ENCODE data around the gene ACAD10.
A peak's percentile ranks its signal among the peaks of the same experiment; 100 is the strongest.
"Not testable (repeated sequence)": the region's sequence is repeated elsewhere in the genome, so short reads cannot be mapped to it uniquely, and the experiment has no call there.

Gene ACAD10

DNA sequence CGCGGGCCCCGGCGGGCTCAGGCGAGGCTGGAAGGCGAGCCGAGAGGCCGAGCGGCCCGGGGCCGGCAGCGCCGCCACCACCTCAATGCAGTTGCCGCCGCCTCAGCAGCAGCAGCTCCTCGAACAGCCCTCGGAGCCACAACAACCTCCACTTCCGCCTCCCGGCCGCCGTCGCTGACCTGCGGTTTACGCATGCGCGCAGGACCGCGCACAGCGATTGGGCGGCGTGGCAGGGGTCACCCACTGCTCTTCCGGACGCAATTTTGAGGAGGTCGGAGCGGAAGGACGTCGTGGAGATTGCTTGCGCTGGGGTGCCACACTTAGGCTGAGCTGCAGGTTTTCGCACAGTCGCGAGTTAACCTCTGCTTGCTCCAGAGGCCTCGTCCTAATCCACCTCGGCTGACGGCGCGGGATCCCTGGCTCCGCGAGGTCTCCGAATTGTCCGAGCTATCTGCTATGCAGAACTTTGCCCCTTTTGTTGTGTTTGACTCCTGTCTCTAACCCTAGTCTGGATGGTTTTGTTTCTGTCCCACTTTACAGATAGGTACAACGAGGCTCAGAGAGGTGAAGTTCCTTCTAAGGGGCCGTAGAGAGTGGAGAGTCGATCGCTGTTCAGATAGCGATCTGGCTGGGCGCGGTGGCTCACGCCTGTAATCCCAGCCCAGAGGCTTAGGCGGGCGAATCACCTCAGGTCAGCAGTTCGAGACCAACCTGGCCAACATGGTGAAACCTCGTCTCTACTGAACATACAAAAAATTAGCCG, at the start of gene ACAD10, which contains the start of gene BRAP:
Gene ACAD10, plus strand, starts transcription at position 243 of the 763 bp plus-strand sequence. CDS start 6,657 bp downstream, outside the sequence.
Gene BRAP, minus strand, starts transcription at position 146 of the 763 bp plus-strand sequence. CDS start 164 bp downstream, outside the sequence.
- peaks cover 28% of the 10 kb centered on the region for H3K36me3 Mint-ChIP-seq (ENCODE audit: low read depth)

DNA sequence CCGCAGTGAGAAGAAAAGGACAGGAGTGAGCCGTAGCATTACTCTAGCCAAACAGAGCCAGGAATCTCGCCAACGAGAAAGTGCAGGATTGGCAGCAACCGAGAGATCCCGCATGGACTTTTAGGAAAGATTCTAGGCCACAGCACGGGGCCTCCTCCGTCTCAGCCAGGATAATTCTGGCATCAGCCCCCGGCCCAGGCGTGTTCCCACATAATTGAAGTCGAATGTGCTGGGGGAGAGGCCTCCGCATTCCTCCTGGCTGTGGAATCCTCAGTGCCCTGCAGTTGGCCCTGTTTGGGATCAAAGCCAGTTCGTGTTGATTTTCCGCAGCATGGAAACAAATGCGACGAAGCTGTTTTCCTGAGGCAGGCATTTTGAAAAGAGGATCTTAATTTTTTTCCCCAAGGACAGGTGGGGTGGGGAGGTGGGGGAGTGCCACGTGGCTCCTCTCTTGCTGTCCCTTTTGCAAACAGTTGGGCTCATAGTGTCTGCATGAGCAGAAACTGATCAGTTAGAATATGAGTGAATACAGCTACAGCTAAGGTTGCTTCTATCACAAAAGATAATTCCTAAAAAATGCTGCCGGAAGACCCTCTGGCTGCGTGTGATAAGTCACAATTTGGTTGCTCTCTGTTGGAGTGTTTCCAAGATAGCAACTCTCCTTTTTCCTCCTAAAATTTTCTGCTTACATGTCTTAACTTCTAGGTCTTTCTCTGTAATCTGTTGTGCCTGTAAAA, 49.5 kb upstream of the ACAD10 start:
- H3K4me3 Mint-ChIP-seq = no peak overlapping the region
- no peaks in the 10 kb centered on the region for H3K9me3 Mint-ChIP-seq
- ATAC-seq (no peak), DNase-seq (no peak)
- H3K27me3 Mint-ChIP-seq = no peaks in the 10 kb centered on the region
- H3K36me3 Mint-ChIP-seq (ENCODE audit: low read depth) = peaks cover 1% of the 10 kb centered on the region
- no peaks in the 10 kb centered on the region for H3K4me1 Mint-ChIP-seq
- no peak overlapping the region for H3K27ac Mint-ChIP-seq

More for the DNA sequence above, at the start of gene ACAD10, which contains the start of gene BRAP:
- ATAC-seq = peak; percentile 97
- peaks cover 2% of the 10 kb centered on the region for H3K27me3 Mint-ChIP-seq
- H3K27ac Mint-ChIP-seq = peak within 1 kb of the TSS; percentile 98
- no peaks in the 10 kb centered on the region for H3K9me3 Mint-ChIP-seq
- H3K4me3 Mint-ChIP-seq = peak within 1 kb of the TSS; percentile 96
- H3K4me1 Mint-ChIP-seq = peaks cover 39% of the 10 kb centered on the region
- DNase-seq = peak; percentile 96

DNA sequence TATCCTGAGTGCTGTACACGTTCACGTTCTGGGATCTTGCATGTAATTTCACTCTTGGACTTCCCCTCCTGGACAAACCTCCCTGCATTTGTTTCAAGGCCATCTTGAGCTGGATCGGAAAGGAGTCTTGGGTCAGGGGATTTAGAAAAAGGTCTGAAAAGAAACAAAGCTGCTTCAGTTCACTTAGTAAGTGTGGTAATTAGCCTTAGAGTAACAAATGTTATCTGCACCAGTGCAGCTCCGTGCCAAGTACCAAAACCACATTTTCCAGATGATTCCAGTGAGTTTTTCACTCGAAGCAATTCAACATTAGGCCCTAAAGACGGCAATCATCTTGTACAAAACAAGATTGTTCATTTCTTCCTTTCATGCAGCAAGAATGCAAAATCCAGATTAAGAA, 47.3 kb upstream of the ACAD10 start:
- Mint-ChIP-seq H3K9me3 (no peaks in the 10 kb centered on the region), H3K4me3 (no peak overlapping the region), H3K27ac (no peak overlapping the region), H3K27me3 (no peaks in the 10 kb centered on the region), H3K36me3 (ENCODE audit: low read depth) (peaks cover 10% of the 10 kb centered on the region), H3K4me1 (no peaks in the 10 kb centered on the region)
- ATAC-seq = no peak
- DNase-seq = no peak

DNA sequence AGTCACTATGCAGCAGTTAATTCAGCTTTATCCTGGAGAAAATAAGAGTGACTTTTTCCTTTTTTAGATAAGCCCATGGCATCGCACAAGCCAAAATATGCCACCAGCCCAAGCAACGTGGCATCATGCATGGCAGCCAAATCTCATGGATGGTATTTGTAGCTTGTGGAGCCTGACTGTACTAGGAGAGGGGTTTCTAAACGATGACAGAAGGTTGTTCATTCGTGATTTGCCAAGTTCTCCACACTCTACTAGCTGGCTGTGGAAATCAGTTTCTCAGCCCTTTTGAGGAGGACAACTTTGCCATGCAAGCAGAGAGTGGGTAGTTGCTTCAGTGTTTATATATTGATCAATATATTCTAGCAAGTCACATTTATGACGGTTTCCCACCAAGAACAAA, 45.3 kb upstream of the ACAD10 start:
- DNase-seq (no peak), ATAC-seq (no peak)
- Mint-ChIP-seq H3K36me3 (ENCODE audit: low read depth) (peaks cover 17% of the 10 kb centered on the region), H3K27ac (no peak overlapping the region), H3K4me1 (no peaks in the 10 kb centered on the region), H3K27me3 (no peaks in the 10 kb centered on the region), H3K4me3 (no peak overlapping the region), H3K9me3 (no peaks in the 10 kb centered on the region)

DNA sequence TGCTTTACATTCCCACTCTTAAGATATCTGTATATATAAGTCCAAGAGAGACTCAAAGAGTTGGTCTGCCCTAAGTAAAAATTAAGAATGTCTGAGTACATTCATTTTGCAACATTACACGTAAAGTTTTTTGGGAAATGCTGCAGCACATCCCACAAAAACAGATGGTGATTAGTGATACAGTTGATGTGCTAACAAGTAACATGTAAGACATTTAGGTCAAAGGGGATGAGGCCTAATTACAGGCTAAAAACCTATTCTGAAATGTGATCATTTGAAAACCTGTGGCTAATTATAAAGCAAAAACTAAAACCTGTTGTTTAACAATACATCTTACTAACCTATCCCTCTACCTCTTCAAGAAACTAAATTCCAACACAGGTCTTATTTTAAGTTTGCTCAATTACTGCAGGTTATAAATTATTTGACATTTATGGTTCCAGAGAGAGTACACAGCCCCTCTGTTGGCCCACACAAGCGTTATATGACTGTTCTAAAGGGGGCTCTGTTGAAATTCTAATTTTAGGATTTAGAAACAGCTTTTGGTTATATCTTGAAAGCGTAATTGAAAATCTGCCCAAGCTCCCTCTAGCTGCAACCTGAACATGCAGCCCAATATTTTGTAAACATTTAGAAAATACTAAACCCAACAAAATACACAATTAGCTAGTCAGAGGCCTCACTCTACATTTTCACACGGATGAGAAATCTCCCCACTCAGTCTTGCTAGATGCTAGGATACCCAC, 43.0 kb upstream of the ACAD10 start:
- DNase-seq = no peak
- Mint-ChIP-seq H3K27ac (no peak overlapping the region), H3K27me3 (no peaks in the 10 kb centered on the region), H3K9me3 (no peaks in the 10 kb centered on the region), H3K4me1 (no peaks in the 10 kb centered on the region), H3K36me3 (ENCODE audit: low read depth) (peaks cover 31% of the 10 kb centered on the region), H3K4me3 (no peak overlapping the region)
- ATAC-seq = no peak

DNA sequence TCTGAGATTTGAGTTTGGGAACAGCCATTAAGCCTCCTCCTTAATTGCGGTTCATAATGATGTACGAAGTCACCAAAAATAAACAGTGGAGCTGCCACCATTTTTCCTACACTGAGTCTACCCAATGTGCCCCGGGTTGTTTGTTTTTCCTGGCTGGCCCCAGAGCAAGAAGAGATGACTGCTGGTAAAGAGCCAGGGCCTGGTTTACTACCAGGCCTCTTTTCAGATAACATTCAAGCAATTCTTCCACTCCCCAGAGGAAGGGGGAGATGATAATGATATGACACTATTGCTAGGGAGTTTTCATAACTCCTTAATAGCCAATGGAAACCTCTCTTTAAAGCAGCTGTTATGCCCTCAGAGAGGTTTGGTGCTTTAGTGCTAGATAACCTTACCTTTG, 42.4 kb upstream of the ACAD10 start:
- Mint-ChIP-seq H3K4me1 (no peaks in the 10 kb centered on the region), H3K4me3 (no peak overlapping the region), H3K9me3 (no peaks in the 10 kb centered on the region), H3K27me3 (no peaks in the 10 kb centered on the region), H3K27ac (no peak overlapping the region), H3K36me3 (ENCODE audit: low read depth) (peaks cover 30% of the 10 kb centered on the region)
- DNase-seq (no peak), ATAC-seq (no peak)

DNA sequence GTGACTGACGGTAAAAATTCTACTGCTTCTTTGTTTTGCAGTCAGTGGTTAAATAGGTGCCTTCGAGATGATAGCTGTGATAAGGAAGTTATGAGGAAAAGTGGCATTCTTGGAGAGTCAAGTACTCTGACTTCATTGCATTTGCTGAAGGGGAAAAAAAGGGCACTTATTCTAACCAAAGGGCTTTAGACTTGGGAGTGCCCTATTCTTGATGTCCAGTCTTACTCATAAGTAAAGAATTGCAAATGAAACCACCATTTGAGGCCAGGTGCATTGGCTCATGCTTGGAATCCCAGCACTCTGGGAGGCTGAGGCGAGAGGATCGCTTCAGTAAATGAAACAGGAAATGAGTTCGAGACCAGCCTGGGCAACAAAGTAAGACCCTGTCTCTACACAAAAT, 40.4 kb upstream of the ACAD10 start:
- H3K4me3 Mint-ChIP-seq = no peak overlapping the region
- ATAC-seq (no peak), DNase-seq (no peak)
- H3K4me1 Mint-ChIP-seq = no peaks in the 10 kb centered on the region
- H3K27ac Mint-ChIP-seq = no peak overlapping the region
- no peaks in the 10 kb centered on the region for H3K27me3 Mint-ChIP-seq
- H3K36me3 Mint-ChIP-seq (ENCODE audit: low read depth) = peaks cover 37% of the 10 kb centered on the region
- H3K9me3 Mint-ChIP-seq = no peaks in the 10 kb centered on the region

DNA sequence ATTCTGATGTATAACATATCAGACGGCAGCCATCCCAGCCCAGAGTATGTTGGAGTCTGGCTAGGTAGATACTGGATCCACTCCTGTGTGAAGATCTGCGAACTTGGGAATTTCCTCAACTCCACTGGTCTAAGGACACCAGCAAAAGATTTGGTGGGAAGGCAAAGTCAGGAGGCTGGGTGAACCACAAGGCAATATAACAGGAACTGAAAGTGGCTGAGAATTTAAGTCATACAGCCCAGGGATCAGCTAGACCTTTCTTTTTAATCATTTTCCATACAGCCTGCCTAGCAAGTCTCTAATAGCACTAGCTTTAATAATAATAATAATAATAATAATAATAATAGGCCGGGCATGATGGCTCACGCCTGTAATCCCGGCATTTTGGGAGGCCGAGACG, 34.9 kb upstream of the ACAD10 start:
- Mint-ChIP-seq H3K9me3 (no peaks in the 10 kb centered on the region), H3K36me3 (ENCODE audit: low read depth) (peaks cover 34% of the 10 kb centered on the region)
- no peak for ATAC-seq

DNA sequence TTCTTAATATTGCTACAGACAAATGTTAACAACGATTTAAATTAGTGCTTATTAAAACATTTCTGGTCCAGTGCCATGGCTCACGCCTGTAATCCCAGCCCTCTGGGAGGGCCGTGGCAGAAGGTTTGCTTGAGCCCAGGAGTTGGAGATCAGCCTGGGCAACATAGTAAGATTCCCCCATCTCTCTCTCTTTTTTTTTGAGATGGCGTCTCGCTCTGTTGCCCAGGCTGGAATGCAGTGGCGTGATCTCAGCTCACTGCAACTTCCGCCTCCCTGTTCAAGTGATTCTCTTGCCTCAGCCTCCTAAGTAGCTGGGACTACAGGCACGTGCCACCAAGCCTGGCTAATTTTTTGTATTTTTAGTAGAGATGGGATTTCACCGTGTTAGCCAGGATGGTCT, 33.3 kb upstream of the ACAD10 start:
- not testable (repeated sequence) for H3K9me3 Mint-ChIP-seq, H3K4me1 Mint-ChIP-seq, H3K27ac Mint-ChIP-seq, DNase-seq, ATAC-seq, H3K4me3 Mint-ChIP-seq, H3K27me3 Mint-ChIP-seq
- H3K36me3 Mint-ChIP-seq (ENCODE audit: low read depth) = peaks cover 30% of the 10 kb centered on the region

More for the DNA sequence above, 34.9 kb upstream of the ACAD10 start:
- Mint-ChIP-seq H3K27me3 (no peaks in the 10 kb centered on the region), H3K27ac (no peak overlapping the region), H3K4me3 (no peak overlapping the region), H3K4me1 (no peaks in the 10 kb centered on the region)
- no peak for DNase-seq

DNA sequence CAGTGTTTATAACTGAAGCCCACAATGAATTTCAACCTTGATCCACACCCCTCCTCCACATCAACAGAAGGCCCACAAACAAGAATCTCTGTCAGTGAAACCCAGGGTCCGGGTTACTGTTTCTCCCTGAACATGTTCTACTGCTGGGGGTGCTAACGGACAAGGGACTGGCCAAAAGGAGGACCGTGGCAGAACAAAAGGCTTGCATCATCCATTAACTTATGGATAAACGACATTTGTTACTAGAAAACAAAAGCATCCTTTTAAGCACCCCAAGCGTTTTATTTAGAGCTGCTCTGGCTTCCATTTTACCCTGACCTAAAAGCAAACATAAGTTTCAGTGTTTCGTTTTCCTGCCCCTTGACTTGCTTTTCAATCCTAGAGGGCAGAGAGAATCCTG, 32.3 kb upstream of the ACAD10 start:
- ATAC-seq (no peak), DNase-seq (no peak)
- H3K27ac Mint-ChIP-seq = no peak overlapping the region
- H3K4me1 Mint-ChIP-seq = no peaks in the 10 kb centered on the region
- H3K9me3 Mint-ChIP-seq = no peaks in the 10 kb centered on the region
- no peaks in the 10 kb centered on the region for H3K27me3 Mint-ChIP-seq
- H3K36me3 Mint-ChIP-seq (ENCODE audit: low read depth) = peaks cover 35% of the 10 kb centered on the region
- H3K4me3 Mint-ChIP-seq = no peak overlapping the region

DNA sequence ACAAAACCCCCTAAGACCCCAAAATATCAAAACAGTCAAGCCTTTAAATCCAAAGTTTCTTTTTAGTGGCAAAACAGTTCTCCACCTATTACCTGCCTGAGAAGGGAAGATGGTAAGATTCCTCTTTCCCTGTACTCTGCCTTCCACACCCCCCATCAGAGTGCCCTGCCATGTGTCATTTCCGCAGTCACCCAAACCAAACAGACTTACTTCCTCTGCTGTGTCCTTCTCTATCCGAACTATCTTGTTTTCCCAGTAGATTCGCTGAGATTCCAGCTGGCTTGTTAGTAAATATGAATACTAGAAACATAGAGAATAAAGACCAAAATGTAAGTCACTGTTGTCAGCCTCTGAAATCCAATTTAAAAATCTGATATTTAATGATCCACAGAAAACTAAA, 30.5 kb upstream of the ACAD10 start:
- H3K27me3 Mint-ChIP-seq = no peaks in the 10 kb centered on the region
- H3K4me3 Mint-ChIP-seq = no peak overlapping the region
- DNase-seq (no peak), ATAC-seq (no peak)
- peaks cover 41% of the 10 kb centered on the region for H3K36me3 Mint-ChIP-seq (ENCODE audit: low read depth)
- H3K9me3 Mint-ChIP-seq = no peaks in the 10 kb centered on the region
- no peak overlapping the region for H3K27ac Mint-ChIP-seq
- H3K4me1 Mint-ChIP-seq = no peaks in the 10 kb centered on the region

DNA sequence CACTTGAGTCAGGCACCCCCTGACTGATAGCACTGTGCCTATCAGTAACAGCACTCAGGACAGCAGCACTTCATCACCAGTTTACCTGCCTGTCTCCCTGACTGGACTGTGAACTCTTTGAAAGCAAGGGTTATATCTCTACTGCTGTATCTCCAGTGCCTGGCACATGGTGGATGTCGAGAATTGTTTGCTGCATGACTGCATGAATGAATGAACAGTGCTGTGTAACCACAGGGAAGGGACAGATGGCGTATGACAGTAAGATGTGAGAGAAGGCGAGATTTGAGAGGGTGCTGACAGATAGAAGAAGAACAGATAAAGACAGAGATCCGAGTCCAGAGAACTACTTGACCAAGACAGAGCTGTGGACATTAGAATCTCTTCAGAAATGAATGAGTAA, 29.8 kb upstream of the ACAD10 start:
- Mint-ChIP-seq H3K27ac (no peak overlapping the region), H3K27me3 (no peaks in the 10 kb centered on the region), H3K4me3 (no peak overlapping the region), H3K9me3 (no peaks in the 10 kb centered on the region), H3K36me3 (ENCODE audit: low read depth) (peaks cover 41% of the 10 kb centered on the region), H3K4me1 (no peaks in the 10 kb centered on the region)
- ATAC-seq (no peak), DNase-seq (no peak)

DNA sequence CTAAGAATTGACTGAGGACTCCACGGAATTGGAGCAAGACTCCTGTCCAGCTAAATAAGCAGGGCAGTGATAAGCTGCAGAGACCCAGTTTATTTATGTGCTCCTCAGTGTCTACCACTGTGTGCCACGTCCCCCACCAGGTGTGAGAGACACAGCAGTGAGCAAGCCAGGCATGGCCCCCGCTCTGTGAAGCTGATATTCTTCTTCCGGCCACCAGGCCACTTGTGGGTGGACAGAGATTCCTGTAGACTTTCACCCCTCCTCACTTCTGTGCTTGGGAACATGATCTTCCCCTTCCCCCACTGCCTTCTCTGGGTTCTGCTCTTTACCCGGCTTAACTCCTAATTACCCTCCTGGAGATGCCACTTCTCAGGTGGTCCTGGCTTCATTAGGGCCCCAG, 21.4 kb upstream of the ACAD10 start:
- Mint-ChIP-seq H3K4me1 (peaks cover 3% of the 10 kb centered on the region), H3K27ac (no peak overlapping the region), H3K9me3 (no peaks in the 10 kb centered on the region), H3K4me3 (no peak overlapping the region), H3K36me3 (ENCODE audit: low read depth) (peaks cover 29% of the 10 kb centered on the region), H3K27me3 (no peaks in the 10 kb centered on the region)
- DNase-seq (no peak), ATAC-seq (no peak)

DNA sequence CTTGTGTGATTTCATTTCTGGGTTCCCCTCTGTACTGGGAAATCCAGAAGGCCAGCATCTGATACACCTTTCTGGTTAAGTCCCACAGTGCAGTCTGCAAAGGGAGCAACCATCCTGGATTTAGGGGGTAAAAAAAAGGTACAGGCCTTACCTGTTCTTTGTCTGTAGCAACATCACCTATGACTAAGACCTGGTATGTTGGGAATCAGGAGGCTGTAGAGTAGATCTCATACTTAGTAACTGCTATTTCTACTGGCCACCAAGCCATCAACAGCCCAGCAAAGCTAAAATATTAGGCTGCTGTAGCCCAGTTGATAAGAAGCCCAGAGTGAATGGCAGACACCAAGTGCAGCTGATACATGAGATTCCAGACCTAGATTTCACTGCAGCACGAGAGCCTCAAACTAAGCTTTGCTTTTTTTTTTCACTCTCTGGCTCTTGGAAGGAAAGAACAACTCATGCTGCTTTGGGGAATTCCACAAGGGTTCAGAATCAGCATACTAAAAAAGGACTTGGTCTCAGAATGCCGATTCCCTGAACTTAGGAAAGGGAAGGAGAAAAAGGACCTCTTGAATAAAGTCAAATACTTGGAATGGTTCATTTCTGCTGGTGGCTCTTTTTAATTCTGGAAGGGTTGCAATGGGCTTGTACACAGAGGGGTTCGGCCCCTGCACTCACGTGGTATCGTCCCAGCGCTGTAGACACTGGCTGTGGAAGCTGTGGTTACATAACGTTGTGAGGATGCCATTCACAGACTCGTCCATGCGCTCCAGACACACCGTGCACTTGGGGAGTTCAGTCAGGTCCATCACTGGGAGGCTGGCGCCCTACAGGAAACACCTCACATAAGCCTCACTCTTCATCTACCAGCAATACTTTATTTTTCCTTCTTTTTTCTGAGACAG, 20.6 kb upstream of the ACAD10 start:
- H3K36me3 Mint-ChIP-seq (ENCODE audit: low read depth) = peaks cover 30% of the 10 kb centered on the region

More for the DNA sequence above, 20.6 kb upstream of the ACAD10 start:
- H3K27me3 Mint-ChIP-seq = no peaks in the 10 kb centered on the region
- ATAC-seq = no peak
- H3K4me1 Mint-ChIP-seq = peaks cover 3% of the 10 kb centered on the region
- DNase-seq = no peak
- no peaks in the 10 kb centered on the region for H3K9me3 Mint-ChIP-seq
- no peak overlapping the region for H3K27ac Mint-ChIP-seq
- H3K4me3 Mint-ChIP-seq = no peak overlapping the region
